Fibroblast of the aortic adventitia (primary cell): ENCODE measurements around the gene SLC9A1. TPM values are rescaled to one million over a fixed set of nuclear protein-coding genes. Genes with fewer than 3 reads are reported as not detected.
"Not testable (repeated sequence)": the region's sequence is repeated elsewhere in the genome, so short reads cannot be mapped to it uniquely, and the experiment has no call there.

Experiments
- DNase-seq: peaks from one replicate; pipeline ENCODE4 v3.0.0-alpha.2; 2010; ENCODE audit warnings: low read depth
- H3K4me3 ChIP-seq: 2 replicates; pipeline ENCODE4 v1.5.1; 2011; ENCODE audit warnings: low read depth, mild to moderate bottlenecking, control low read depth, low read length, moderate library complexity
- total RNA-seq: library from RNA; depleted of rRNA; stranded (reverse); fragments of >200 nt; gene quantifications from 2 replicates; pipeline ENCODE4 v1.2.3, GENCODE V29; 2012; ENCODE audit warnings: low replicate concordance
- TF ChIP-seq, protein P1 (sequence below): IDR thresholded peaks from 2 replicates; pipeline ENCODE4 v1.5.1; 2011; ENCODE audit warnings: mild to moderate bottlenecking, low read length, control low read depth, inconsistent platforms; ENCODE audit not compliant: insufficient read depth

The SLC9A1 gene
- total RNA-seq, 1 donor: 7.4 TPM

DNA sequence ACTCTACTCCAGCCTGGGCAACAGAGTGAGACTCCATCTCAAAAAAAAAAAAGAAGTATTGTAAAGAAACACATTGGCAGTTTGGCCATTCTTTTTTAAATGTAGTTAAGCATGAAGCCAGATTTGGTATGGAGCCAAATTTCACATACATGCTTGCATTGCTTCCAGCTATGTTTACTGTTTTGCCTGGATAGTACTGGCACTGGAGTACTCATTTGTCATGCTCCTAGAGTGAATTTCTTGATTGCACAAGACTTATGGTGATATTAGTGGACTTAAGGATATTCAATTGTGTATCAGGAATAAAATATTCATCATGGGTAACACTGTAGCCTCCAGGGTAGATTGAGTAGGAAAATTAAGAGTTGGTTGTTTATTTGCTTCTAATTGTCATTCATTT lies 24.5 kb upstream of the SLC9A1 start:
- TF ChIP-seq, protein P1, sequence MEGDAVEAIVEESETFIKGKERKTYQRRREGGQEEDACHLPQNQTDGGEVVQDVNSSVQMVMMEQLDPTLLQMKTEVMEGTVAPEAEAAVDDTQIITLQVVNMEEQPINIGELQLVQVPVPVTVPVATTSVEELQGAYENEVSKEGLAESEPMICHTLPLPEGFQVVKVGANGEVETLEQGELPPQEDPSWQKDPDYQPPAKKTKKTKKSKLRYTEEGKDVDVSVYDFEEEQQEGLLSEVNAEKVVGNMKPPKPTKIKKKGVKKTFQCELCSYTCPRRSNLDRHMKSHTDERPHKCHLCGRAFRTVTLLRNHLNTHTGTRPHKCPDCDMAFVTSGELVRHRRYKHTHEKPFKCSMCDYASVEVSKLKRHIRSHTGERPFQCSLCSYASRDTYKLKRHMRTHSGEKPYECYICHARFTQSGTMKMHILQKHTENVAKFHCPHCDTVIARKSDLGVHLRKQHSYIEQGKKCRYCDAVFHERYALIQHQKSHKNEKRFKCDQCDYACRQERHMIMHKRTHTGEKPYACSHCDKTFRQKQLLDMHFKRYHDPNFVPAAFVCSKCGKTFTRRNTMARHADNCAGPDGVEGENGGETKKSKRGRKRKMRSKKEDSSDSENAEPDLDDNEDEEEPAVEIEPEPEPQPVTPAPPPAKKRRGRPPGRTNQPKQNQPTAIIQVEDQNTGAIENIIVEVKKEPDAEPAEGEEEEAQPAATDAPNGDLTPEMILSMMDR: no peak
- peak; percentile 26 for DNase-seq
- H3K4me3 ChIP-seq: no peak overlapping the region

DNA sequence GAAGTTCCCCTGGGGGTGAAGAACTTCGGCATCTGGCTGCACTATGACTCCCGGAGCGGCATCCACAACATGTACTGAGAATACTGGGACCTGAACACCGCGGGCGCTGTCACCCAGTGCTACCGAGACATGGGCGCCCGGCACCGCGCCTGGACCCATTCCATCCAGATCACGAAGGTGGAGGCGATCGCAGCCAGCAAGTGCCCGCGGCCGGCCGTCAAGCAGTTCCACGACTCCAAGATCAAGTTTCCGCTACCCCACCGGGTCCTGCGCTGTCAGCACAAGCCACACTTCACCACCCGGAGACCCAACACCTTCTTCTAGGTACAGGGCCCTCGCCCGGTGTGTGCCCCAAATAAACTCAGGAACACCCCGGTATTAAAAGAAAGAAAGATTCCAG lies 22.0 kb upstream of the SLC9A1 start:
- DNase-seq: no peak
- TF ChIP-seq, protein P1: no peak
- H3K4me3 ChIP-seq: no peak overlapping the region

DNA sequence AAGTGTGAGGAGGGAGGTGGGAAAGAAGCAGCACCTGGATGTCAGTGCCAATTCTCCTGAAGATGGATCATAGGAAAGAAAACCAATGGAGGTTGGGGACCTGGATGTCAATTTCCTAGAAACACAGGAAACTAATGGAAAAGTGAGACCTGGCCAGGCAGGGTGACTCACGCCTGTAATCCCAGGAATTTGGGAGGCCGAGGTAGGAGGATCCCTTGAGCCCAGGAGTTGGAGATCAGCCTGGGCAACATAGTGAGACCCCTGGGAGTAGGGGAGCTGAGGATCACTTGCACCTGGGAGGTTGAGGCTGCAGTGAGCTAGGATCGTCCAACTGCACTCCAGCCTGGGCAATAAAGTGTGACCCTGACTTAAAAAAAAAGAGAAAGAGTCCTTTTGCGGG lies 21.4 kb upstream of the SLC9A1 start:
- TF ChIP-seq, protein P1: no peak
- no peak for DNase-seq
- H3K4me3 ChIP-seq: no peak overlapping the region

DNA sequence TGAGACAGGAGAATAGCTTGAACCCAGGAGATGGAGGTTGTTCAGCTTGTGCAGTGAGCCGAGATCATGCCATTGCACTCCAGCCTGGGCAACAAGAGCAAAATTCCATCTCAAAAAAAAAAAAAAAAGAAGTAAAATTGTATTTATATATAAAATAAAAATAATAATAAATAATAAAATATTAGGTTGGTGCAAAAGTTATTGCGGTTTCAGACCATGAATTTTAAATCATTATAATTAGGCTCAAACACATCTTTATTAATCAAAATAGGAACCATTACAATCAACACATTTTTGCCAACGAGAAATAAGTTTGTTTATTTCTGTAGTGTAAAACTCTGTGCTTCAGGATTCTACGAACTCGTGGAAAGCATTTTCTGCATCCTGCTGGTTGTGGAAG lies 18.1 kb upstream of the SLC9A1 start:
- not testable (repeated sequence) for H3K4me3 ChIP-seq, DNase-seq

DNA sequence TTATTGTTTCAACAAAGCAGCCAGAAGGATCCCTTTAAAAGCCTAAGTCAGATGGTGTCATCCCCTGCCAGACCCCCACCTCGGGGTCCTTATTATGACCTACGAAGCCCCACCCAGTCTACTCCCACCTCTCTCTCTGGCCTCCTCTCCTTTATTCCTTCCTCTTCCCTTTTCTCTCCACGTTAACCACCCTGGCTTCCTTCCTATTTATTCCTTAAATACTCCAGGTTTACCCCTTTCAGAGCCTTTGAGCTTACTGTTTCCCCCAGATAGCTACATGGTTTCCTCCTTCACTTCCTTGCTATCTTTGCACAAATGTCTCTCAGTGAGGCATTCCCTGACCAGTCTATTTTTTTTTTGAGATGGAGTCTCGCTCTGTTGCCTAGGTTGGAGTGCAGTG lies 12.0 kb upstream of the SLC9A1 start:
- H3K4me3 ChIP-seq: no peak overlapping the region
- DNase-seq: no peak
- TF ChIP-seq, protein P1: no peak

DNA sequence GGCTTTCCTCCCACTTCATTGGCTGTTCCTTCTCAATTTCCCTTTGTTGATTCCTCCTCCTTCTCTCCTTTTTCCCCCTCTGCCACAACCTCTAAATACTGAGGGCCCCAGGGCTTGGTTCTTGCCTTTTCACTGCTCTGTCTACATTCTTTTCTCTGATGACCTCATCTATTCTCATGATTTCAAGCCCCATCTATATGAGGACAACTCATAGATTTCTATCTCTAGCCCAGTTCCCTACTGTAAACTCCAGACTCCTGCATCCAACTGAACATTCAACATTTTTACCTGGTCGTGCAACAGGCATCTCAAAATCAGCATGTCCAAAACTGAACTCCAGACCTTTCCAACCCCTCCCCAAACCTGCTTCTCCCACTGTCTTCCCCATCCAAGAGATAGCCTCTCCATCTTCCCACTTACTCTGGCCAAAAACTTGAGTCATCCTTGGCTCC lies 11.5 kb upstream of the SLC9A1 start:
- H3K4me3 ChIP-seq: no peak overlapping the region
- no peak for DNase-seq
- TF ChIP-seq, protein P1: no peak

DNA sequence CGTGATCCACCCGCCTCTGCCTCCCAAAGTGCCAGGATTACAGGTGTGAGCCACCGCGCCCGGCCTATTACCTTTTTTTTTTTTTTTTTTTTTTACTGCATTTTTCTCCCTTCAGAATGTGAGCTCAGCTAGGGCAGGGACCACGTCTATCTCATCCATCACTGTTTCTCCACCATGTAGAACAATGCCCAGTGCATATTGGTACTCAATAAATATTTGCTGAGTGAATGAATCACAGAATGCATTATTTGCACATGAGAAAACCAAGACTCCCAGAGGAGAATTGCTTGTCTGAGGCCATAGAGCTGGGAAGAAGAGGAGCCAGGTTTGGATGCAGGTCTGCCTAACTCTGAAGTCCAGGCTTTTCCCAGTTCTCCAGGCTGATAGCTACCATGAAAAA lies 8.2 kb upstream of the SLC9A1 start:
- no peak overlapping the region for H3K4me3 ChIP-seq
- TF ChIP-seq, protein P1: no peak
- no peak for DNase-seq
